IMR-90 (cell line): ENCODE data around the gene ENOX1. TPM values are rescaled to one million over a fixed set of nuclear protein-coding genes. Genes with fewer than 3 reads are reported as not detected.

Experiments
- ATAC-seq: fragments of 200-7000 bp; cut with Tn5 transposase; 2 replicates; pipeline ENCODE4 v1.9.1; 2020; ENCODE audit warnings: low read depth, mild to moderate bottlenecking, moderate library complexity
- BruUV-seq: library from RNA; stranded (reverse); fragments of 400-500 nt; replicated peaks from 2 replicates; lab custom pipeline; 2021; lab: Mats Ljungman, UMichigan
- CTCF ChIA-PET: fragments of 300-600 bp; formaldehyde crosslinking; extraction: SDS; loops from one replicate; lab custom pipeline; 2021; ENCODE audit warnings: antibody characterized with exemption; lab: Yijun Ruan, JAX
- POLR2A ChIA-PET: fragments of 300-600 bp; sonication (Branson Sonifier 250); formaldehyde crosslinking; loops from one replicate; lab custom pipeline; 2022; ENCODE audit warnings: antibody characterized with exemption; ENCODE audit not compliant: unreplicated experiment; lab: Charles Lee
- DNase-seq: peaks from one replicate; pipeline ENCODE4 v3.0.0; 2013
- H2AFZ ChIP-seq: replicated peaks from 2 replicates; pipeline ENCODE3; 2013; ENCODE audit warnings: low read length, mild to moderate bottlenecking; ENCODE audit not compliant: poor library complexity
- H2AK5ac ChIP-seq: 2 replicates; pipeline ENCODE4 v1.6.1; 2013; ENCODE audit warnings: low read depth, low read length, inconsistent platforms
- H2AK9ac ChIP-seq: replicated peaks from 2 replicates; pipeline ENCODE3; 2013; ENCODE audit warnings: mild to moderate bottlenecking, low read depth, low read length, moderate library complexity; ENCODE audit not compliant: poor library complexity
- H2BK120ac ChIP-seq: 2 replicates; pipeline ENCODE4 v1.6.1; 2013; ENCODE audit warnings: low read depth, low read length, inconsistent platforms
- H2BK15ac ChIP-seq: 3 replicates; pipeline ENCODE4 v1.6.1; 2013; ENCODE audit warnings: low read depth, low read length, inconsistent platforms
- H2BK20ac ChIP-seq: 2 replicates; pipeline ENCODE4 v1.6.1; 2013; ENCODE audit warnings: low read depth, mild to moderate bottlenecking, inconsistent platforms, low read length, moderate library complexity
- H2BK5ac ChIP-seq: 2 replicates; pipeline ENCODE4 v1.6.1; 2013; ENCODE audit warnings: mild to moderate bottlenecking, low read depth, low read length, inconsistent platforms; ENCODE audit not compliant: poor library complexity, severe bottlenecking
- H3K14ac ChIP-seq: replicated peaks from 2 replicates; pipeline ENCODE4 v1.6.1; 2013; ENCODE audit warnings: low read depth, low read length, inconsistent platforms
- H3K18ac ChIP-seq: 2 replicates; pipeline ENCODE4 v1.6.1; 2013; ENCODE audit warnings: low read depth, low read length, control low read depth
- H3K23ac ChIP-seq: 2 replicates; pipeline ENCODE4 v1.6.1; 2013; ENCODE audit warnings: low read depth, low read length, inconsistent platforms
- H3K27ac ChIP-seq: 2 replicates; pipeline ENCODE4 v1.5.1; 2013; ENCODE audit warnings: mild to moderate bottlenecking, control low read depth, low read length; ENCODE audit not compliant: insufficient read depth
- H3K27me3 ChIP-seq: 2 replicates; pipeline ENCODE4 v1.6.1; 2013; ENCODE audit warnings: low read length; ENCODE audit not compliant: control insufficient read depth, insufficient read depth
- H3K36me3 ChIP-seq: 2 replicates; pipeline ENCODE4 v1.6.1; 2013; ENCODE audit warnings: low read length, mixed read lengths; ENCODE audit not compliant: control insufficient read depth, insufficient read depth
- H3K4ac ChIP-seq: 2 replicates; pipeline ENCODE4 v1.6.1; 2013; ENCODE audit warnings: low read depth, low read length, inconsistent platforms
- H3K4me1 ChIP-seq: 2 replicates; pipeline ENCODE4 v1.6.1; 2013; ENCODE audit warnings: low read length, mixed read lengths; ENCODE audit not compliant: control insufficient read depth, insufficient read depth
- H3K4me2 ChIP-seq: 2 replicates; pipeline ENCODE4 v1.6.1; 2013; ENCODE audit warnings: low read depth, mild to moderate bottlenecking, control low read depth, low read length, moderate library complexity
- H3K4me3 ChIP-seq: 2 replicates; pipeline ENCODE4 v1.5.1; 2013; ENCODE audit warnings: low read depth, mild to moderate bottlenecking, control low read depth, low read length, moderate library complexity; ENCODE audit not compliant: insufficient read depth
- H3K56ac ChIP-seq: 2 replicates; pipeline ENCODE4 v1.6.1; 2013; ENCODE audit warnings: low read length, inconsistent platforms; ENCODE audit not compliant: insufficient read depth; ENCODE audit errors: extremely low read depth
- H3K79me1 ChIP-seq, 2 experiments: 2 replicates each; pipeline ENCODE4 v1.6.1; 2013; ENCODE audit warnings: low read length in 2 of 2, inconsistent platforms in 1 of 2, low read depth in 1 of 2
- H3K9ac ChIP-seq: 2 replicates; pipeline ENCODE4 v1.6.1; 2013; ENCODE audit warnings: low read depth, low read length, control low read depth
- H3K9me1 ChIP-seq: 2 replicates; pipeline ENCODE4 v1.6.1; 2013; ENCODE audit warnings: low read length, inconsistent platforms; ENCODE audit not compliant: insufficient read depth
- H3K9me3 ChIP-seq: 2 replicates; pipeline ENCODE4 v1.6.1; 2013; ENCODE audit warnings: low read length; ENCODE audit not compliant: control insufficient read depth, insufficient read depth
- H4K20me1 ChIP-seq: 2 replicates; pipeline ENCODE4 v1.6.1; 2013; ENCODE audit warnings: low read length, inconsistent platforms; ENCODE audit not compliant: insufficient read depth
- H4K5ac ChIP-seq: 2 replicates; pipeline ENCODE4 v1.6.1; 2013; ENCODE audit warnings: mild to moderate bottlenecking, low read depth, low read length, control low read depth
- H4K8ac ChIP-seq, 2 experiments: 2 replicates each; pipeline ENCODE4 v1.6.1; 2013; ENCODE audit warnings: low read depth in 2 of 2, low read length in 2 of 2, control low read depth in 1 of 2, inconsistent platforms in 1 of 2
- H4K91ac ChIP-seq: 2 replicates; pipeline ENCODE4 v1.6.1; 2013; ENCODE audit warnings: low read depth, low read length, inconsistent platforms; ENCODE audit not compliant: insufficient read depth
- BHLHE40 ChIP-seq: fragments of 150-350 bp; IDR thresholded peaks from 2 replicates; pipeline ENCODE4 v1.6.1; 2016; ENCODE audit warnings: mild to moderate bottlenecking, low read depth, low read length
- CHD1 ChIP-seq: IDR thresholded peaks from 2 replicates; pipeline ENCODE4 v1.6.1; 2012; ENCODE audit warnings: low read depth, low read length, improper control_type of control experiment
- FOS ChIP-seq: fragments of 150-350 bp; IDR thresholded peaks from 2 replicates; pipeline ENCODE4 v1.6.1; 2016; ENCODE audit warnings: low read depth, low read length
- MAFK ChIP-seq: IDR thresholded peaks from 2 replicates; pipeline ENCODE4 v1.6.1; 2012; ENCODE audit warnings: low read depth, low read length, improper control_type of control experiment
- MAZ ChIP-seq: IDR thresholded peaks from 2 replicates; pipeline ENCODE4 v1.6.1; 2012; ENCODE audit warnings: low read depth, mild to moderate bottlenecking, low read length, improper control_type of control experiment, moderate library complexity, borderline replicate concordance
- MXI1 ChIP-seq: IDR thresholded peaks from 2 replicates; pipeline ENCODE4 v1.6.1; 2012; ENCODE audit warnings: low read depth, mild to moderate bottlenecking, low read length, moderate library complexity, borderline replicate concordance
- NFE2L2 ChIP-seq: fragments of 150-350 bp; IDR thresholded peaks from 2 replicates; pipeline ENCODE4 v1.6.1; 2016; ENCODE audit warnings: low read depth, mild to moderate bottlenecking, low read length
- RAD21 ChIP-seq: IDR thresholded peaks from 2 replicates; pipeline ENCODE4 v1.6.1; 2012; ENCODE audit warnings: low read length, improper control_type of control experiment
- RCOR1 ChIP-seq: IDR thresholded peaks from 2 replicates; pipeline ENCODE4 v1.6.1; 2012; ENCODE audit warnings: mild to moderate bottlenecking, low read length, improper control_type of control experiment; ENCODE audit not compliant: insufficient replicate concordance
- RFX5 ChIP-seq: IDR thresholded peaks from 2 replicates; pipeline ENCODE4 v1.8.0; 2012; ENCODE audit warnings: low read depth, mild to moderate bottlenecking, low read length, moderate library complexity
- SMC3 ChIP-seq: fragments of 150-350 bp; IDR thresholded peaks from 2 replicates; pipeline ENCODE4 v1.6.1; 2016; ENCODE audit warnings: low read depth, mild to moderate bottlenecking, antibody characterized with exemption, low read length, moderate library complexity
- WGBS, 2 experiments: methylation state at CpG; one replicate each; pipeline versions ENCODE4 v1.1.5 to v1.1.7; 2013; ENCODE audit warnings: missing lambda C conversion rate in 2 of 2; ENCODE audit not compliant: insufficient read length in 1 of 2; ENCODE audit errors: extremely low coverage in 2 of 2; 5-methylcytosine and 5-hydroxymethylcytosine counted together
- dilution Hi-C: fragments of 300-500 bp; cut with HindIII; formaldehyde crosslinking; loops from one replicate; pipeline ENCODE4 v1.14.3; 2018; ENCODE audit warnings: low sequenced_read_pairs; ENCODE audit not compliant: unreplicated experiment
- in situ Hi-C: fragments of 300-500 bp; cut with MboI; formaldehyde crosslinking; loops from 3 replicates; pipeline ENCODE4 v1.14.3; 2019; ENCODE audit warnings: low sequenced_read_pairs, inconsistent platforms, mixed read lengths
- intact Hi-C: fragments of 100-400 bp; cut with micrococcal nuclease; formaldehyde crosslinking; loops from 2 replicates; pipeline ENCODE4 v1.10.0; 2022
- polyA plus RNA-seq, 3 experiments: library from polyadenylated mRNA; depleted of rRNA; stranded (reverse); fragments of >200 nt; gene quantifications; 2 replicates each; pipeline ENCODE4 v1.2.3, GENCODE V29; 2012; ENCODE audit warnings: low replicate concordance in 1 of 3
- total RNA-seq: library from RNA; depleted of rRNA; stranded (reverse); fragments of >200 nt; gene quantifications from 2 replicates; pipeline ENCODE4 v1.2.3, GENCODE V29; 2012
- TF ChIP-seq, protein P1 (sequence below): fragments of 150-350 bp; IDR thresholded peaks from 2 replicates; pipeline ENCODE4 v1.6.1; 2017; ENCODE audit warnings: mild to moderate bottlenecking, antibody characterized with exemption, low read length, low read depth
- TF ChIP-seq, protein P2 (sequence below): conservative IDR thresholded peaks from 2 replicates; pipeline ENCODE4 v1.5.1; 2012; ENCODE audit warnings: mild to moderate bottlenecking, low read depth, low read length, improper control_type of control experiment
- TF ChIP-seq, protein P3 (sequence below): fragments of 150-350 bp; IDR thresholded peaks from 2 replicates; pipeline ENCODE4 v1.6.1; 2016; ENCODE audit warnings: low read depth, mild to moderate bottlenecking, low read length, moderate library complexity, borderline replicate concordance

Gene ENOX1
- total and polyA plus RNA-seq, 2 of the 4 experiments (the other 2 are of a cell fraction) = 0.99 to 1.3 TPM

DNA sequence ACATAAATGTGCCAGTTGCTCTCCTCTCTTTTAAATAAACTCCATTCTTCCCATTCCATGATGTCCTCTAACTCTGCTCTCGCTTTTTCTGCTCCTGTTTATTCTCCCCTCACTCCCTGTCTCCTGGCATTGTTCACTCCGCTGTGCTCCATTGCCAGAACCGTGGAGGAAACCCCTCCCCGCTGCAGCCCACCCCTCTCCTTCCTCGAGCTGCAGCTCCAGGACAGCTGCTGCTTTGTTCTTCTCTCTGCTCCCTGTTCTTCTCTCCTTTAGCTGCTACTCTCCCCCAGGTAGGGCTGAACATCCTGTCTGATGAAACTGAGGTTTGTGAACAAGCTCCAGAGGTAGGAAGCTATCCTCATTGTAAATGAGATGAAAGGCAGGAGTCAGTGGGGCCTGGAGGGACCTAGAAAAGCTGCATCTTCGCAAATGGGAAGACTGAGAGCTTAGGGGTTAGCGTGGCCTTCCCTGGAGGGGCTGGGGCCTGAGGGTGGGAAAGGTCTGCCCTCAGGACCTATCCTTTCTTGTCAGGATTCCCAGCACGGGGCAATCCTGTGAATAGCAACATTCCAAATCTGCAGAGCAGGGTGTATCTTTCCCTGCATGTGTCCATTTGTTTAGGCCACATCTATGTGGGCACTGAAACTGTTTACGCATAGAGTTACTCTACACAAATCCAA, 519.7 kb downstream of the ENOX1 start:
- no peaks in the 10 kb centered on the region for H3K9me3 ChIP-seq
- DNase-seq (no peak), ATAC-seq (no peak)
- H3K36me3 ChIP-seq = no peaks in the 10 kb centered on the region
- peak overlapping the region; percentile 76 for H2BK120ac ChIP-seq
- POLR2A ChIA-PET = no interaction called here
- H2AK5ac ChIP-seq = peak overlapping the region; percentile 62; the same call in 1 of the 2 replicates
- H3K18ac ChIP-seq = peak overlapping the region; percentile 86
- BruUV-seq = no TSS peak
- H3K4me3 ChIP-seq = no peak overlapping the region
- H4K8ac ChIP-seq = peak overlapping the region in 1 of 2 experiments; percentile 58; a peak in 2 of 4 replicates
- no peaks in the 10 kb centered on the region for H3K27me3 ChIP-seq
- H3K4me2 ChIP-seq = no peak overlapping the region
- peak overlapping the region; percentile 9 for H2BK5ac ChIP-seq
- peak overlapping the region; percentile 17; the same call in 1 of the 2 replicates for H3K23ac ChIP-seq
- H2BK20ac ChIP-seq = peak overlapping the region; percentile 57
- H4K91ac ChIP-seq = peak overlapping the region; percentile 26
- peak overlapping the region; percentile 71 for H3K4ac ChIP-seq
- H3K4me1 ChIP-seq = peaks cover 22% of the 10 kb centered on the region
- dilution Hi-C loops = no loop called here
- no peak overlapping the region for H3K9ac ChIP-seq
- 91% methylated on average over 4 of the region's 9 CpGs; no CpG with 5 or more reads in 1 of the 2 experiments for WGBS, 2 experiments
- in situ Hi-C loops = no loop called here
- no peak overlapping the region; the same call in 1 of the 2 replicates for H3K27ac ChIP-seq
- CTCF ChIA-PET = interaction anchor here (0.9 kb wide), 1 partner anchor 28 kb away, joined by 3 read pairs; no protein-coding TSS in a partner anchor
- H3K56ac ChIP-seq = no peak overlapping the region
- no peaks in the 10 kb centered on the region; the same call in 1 of the 2 replicates for H4K20me1 ChIP-seq
- peak overlapping the region; percentile 6 for H2AK9ac ChIP-seq
- peak overlapping the region; percentile 85 for H4K5ac ChIP-seq
- H2BK15ac ChIP-seq = peak overlapping the region; percentile 72; the same call in 1 of the 3 replicates
- peak overlapping the region; percentile 65 for H3K14ac ChIP-seq
- peak overlapping the region; percentile 24 for H2AFZ ChIP-seq
- intact Hi-C loops = no loop called here
- 0 out of 2 replicates have a peak, but pooled peaks cover 3% of the 10 kb centered on the region for H3K9me1 ChIP-seq
- H3K79me1 ChIP-seq = no peaks in the 10 kb centered on the region
- no peak for TF ChIP-seq MXI1
- TF ChIP-seq FOS = no peak
- TF ChIP-seq, protein P1, sequence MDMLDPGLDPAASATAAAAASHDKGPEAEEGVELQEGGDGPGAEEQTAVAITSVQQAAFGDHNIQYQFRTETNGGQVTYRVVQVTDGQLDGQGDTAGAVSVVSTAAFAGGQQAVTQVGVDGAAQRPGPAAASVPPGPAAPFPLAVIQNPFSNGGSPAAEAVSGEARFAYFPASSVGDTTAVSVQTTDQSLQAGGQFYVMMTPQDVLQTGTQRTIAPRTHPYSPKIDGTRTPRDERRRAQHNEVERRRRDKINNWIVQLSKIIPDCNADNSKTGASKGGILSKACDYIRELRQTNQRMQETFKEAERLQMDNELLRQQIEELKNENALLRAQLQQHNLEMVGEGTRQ = no peak
- TF ChIP-seq, protein P2, sequence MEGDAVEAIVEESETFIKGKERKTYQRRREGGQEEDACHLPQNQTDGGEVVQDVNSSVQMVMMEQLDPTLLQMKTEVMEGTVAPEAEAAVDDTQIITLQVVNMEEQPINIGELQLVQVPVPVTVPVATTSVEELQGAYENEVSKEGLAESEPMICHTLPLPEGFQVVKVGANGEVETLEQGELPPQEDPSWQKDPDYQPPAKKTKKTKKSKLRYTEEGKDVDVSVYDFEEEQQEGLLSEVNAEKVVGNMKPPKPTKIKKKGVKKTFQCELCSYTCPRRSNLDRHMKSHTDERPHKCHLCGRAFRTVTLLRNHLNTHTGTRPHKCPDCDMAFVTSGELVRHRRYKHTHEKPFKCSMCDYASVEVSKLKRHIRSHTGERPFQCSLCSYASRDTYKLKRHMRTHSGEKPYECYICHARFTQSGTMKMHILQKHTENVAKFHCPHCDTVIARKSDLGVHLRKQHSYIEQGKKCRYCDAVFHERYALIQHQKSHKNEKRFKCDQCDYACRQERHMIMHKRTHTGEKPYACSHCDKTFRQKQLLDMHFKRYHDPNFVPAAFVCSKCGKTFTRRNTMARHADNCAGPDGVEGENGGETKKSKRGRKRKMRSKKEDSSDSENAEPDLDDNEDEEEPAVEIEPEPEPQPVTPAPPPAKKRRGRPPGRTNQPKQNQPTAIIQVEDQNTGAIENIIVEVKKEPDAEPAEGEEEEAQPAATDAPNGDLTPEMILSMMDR = no peak
- TF ChIP-seq, protein P3, sequence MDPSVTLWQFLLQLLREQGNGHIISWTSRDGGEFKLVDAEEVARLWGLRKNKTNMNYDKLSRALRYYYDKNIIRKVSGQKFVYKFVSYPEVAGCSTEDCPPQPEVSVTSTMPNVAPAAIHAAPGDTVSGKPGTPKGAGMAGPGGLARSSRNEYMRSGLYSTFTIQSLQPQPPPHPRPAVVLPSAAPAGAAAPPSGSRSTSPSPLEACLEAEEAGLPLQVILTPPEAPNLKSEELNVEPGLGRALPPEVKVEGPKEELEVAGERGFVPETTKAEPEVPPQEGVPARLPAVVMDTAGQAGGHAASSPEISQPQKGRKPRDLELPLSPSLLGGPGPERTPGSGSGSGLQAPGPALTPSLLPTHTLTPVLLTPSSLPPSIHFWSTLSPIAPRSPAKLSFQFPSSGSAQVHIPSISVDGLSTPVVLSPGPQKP = no peak
- no peak for TF ChIP-seq NFE2L2
- no peak for TF ChIP-seq CHD1
- no peak for TF ChIP-seq MAZ
- no peak for TF ChIP-seq BHLHE40
- TF ChIP-seq SMC3 = no peak
- TF ChIP-seq MAFK = no peak
- no peak for TF ChIP-seq RCOR1
- no peak for TF ChIP-seq RAD21
- TF ChIP-seq RFX5 = no peak
